HCT116 (cell line): ENCODE measurements around the gene STUM. TPM values are rescaled to one million over a fixed set of nuclear protein-coding genes. Genes with fewer than 3 reads are reported as not detected.
A peak's percentile ranks its signal among the peaks of the same experiment; 100 is the strongest.
"Not testable (repeated sequence)": the region's sequence is repeated elsewhere in the genome, so short reads cannot be mapped to it uniquely, and the experiment has no call there.

Source experiments
- ATAC-seq: fragments of 200-7000 bp; cut with Tn5 transposase; 2 replicates; pipeline ENCODE4 v1.9.1; 2020; ENCODE audit warnings: mild to moderate bottlenecking, moderate library complexity
- Bru-seq: library from RNA; stranded (reverse); fragments of 400-500 nt; gene quantifications from one replicate; lab custom pipeline; 2021; lab: Mats Ljungman, UMichigan
- BruChase-seq, 2 experiments: library from RNA; stranded (reverse); fragments of 400-500 nt; gene quantifications; one replicate each; lab custom pipeline; 2021; lab: Mats Ljungman, UMichigan
- BruUV-seq: library from RNA; stranded (reverse); fragments of 400-500 nt; replicated peaks from 2 replicates; lab custom pipeline; 2021; lab: Mats Ljungman, UMichigan
- CTCF ChIA-PET: fragments of 300-600 bp; sonication (Branson Sonifier 250); formaldehyde crosslinking; loops from one replicate; lab custom pipeline; 2021; ENCODE audit warnings: antibody characterized with exemption; lab: Charles Lee
- POLR2A ChIA-PET: fragments of 300-600, 350-600 bp; sonication (Branson Sonifier 250); formaldehyde crosslinking; loops from one replicate; lab custom pipeline; 2021; ENCODE audit warnings: antibody characterized with exemption; lab: Charles Lee
- RAD21 ChIA-PET, 2 experiments: fragments of 300-600 bp; sonication (Branson Sonifier 250); formaldehyde crosslinking; loops; one replicate each; lab custom pipeline; 2023; ENCODE audit warnings: low total read pairs in 2 of 2; ENCODE audit not compliant: uncharacterized antibody in 2 of 2, unreplicated experiment in 2 of 2, low non-redundant PET in 1 of 2; lab: Charles Lee
- DNase-seq: peaks from one replicate; pipeline ENCODE4 v3.0.0-alpha.2; 2010; ENCODE audit warnings: low read depth, low spot score
- H2AFZ ChIP-seq: fragments of 200-600 bp; shearing (Covaris generic), sonication (generic); 2 replicates; pipeline ENCODE4 v1.6.1; 2017; ENCODE audit warnings: low read depth, mixed run types, mixed read lengths, antibody characterized with exemption, low read length; ENCODE audit not compliant: poor library complexity, severe bottlenecking
- H3K27ac ChIP-seq: 2 replicates; pipeline ENCODE4 v1.5.1; 2012; ENCODE audit warnings: low read depth, low read length
- H3K27me3 ChIP-seq: fragments of 200-600 bp; sonication (generic); 2 replicates; pipeline ENCODE4 v1.6.1; 2016; ENCODE audit warnings: mixed run types, low read length, mixed read lengths; ENCODE audit not compliant: insufficient read depth
- H3K36me3 ChIP-seq, 2 experiments: fragments of 200-500 bp in 1 of 2; fragments of 200-600 bp in 1 of 2; sonication (Bioruptor generic) in 1 of 2; sonication (generic) in 1 of 2; 2 replicates each; pipeline versions ENCODE4 v1.5.1 to v1.6.1; 2014 to 2016; ENCODE audit warnings: low read length in 2 of 2, inconsistent platforms in 1 of 2, mixed read lengths in 1 of 2, mixed run types in 1 of 2; ENCODE audit not compliant: insufficient read depth in 2 of 2, control insufficient read depth in 1 of 2
- H3K4me1 ChIP-seq, 2 experiments: fragments of 200-600 bp in 1 of 2; sonication (generic) in 1 of 2; 2 replicates each; pipeline versions ENCODE4 v1.5.1 to v1.6.1; 2012 to 2017; ENCODE audit warnings: low read length in 2 of 2, inconsistent platforms in 1 of 2, mild to moderate bottlenecking in 1 of 2, mixed read lengths in 1 of 2, mixed run types in 1 of 2, moderate library complexity in 1 of 2; ENCODE audit not compliant: insufficient read depth in 2 of 2, control insufficient read depth in 1 of 2
- H3K4me2 ChIP-seq: fragments of 200-600 bp; sonication (generic); 2 replicates; pipeline ENCODE4 v1.6.1; 2017; ENCODE audit warnings: mixed run types, low read length, mixed read lengths
- H3K4me3 ChIP-seq, 2 experiments: fragments of 200-600 bp in 1 of 2; sonication (generic) in 1 of 2; replicated peaks in 1 of 2; 2 replicates each; pipeline ENCODE4 v1.5.1; 2011 to 2016; ENCODE audit warnings: low read length in 2 of 2, control low read depth in 1 of 2, low read depth in 1 of 2, mild to moderate bottlenecking in 1 of 2, mixed read lengths in 1 of 2, mixed run types in 1 of 2
- H3K79me2 ChIP-seq: fragments of 200-600 bp; sonication (generic); 2 replicates; pipeline ENCODE4 v1.6.1; 2017; ENCODE audit warnings: mild to moderate bottlenecking, mixed run types, low read length, moderate library complexity, mixed read lengths; ENCODE audit not compliant: insufficient read depth
- H3K9ac ChIP-seq: fragments of 200-600 bp; sonication (generic); 2 replicates; pipeline ENCODE4 v1.6.1; 2016; ENCODE audit warnings: low read length, mixed read lengths
- H3K9me2 ChIP-seq: fragments of 200-600 bp; sonication (generic), shearing (Covaris generic); 2 replicates; pipeline ENCODE4 v1.6.1; 2017; ENCODE audit warnings: mixed run types, mild to moderate bottlenecking, moderate library complexity; ENCODE audit not compliant: insufficient read depth
- H3K9me3 ChIP-seq, 2 experiments: fragments of 200-500 bp in 1 of 2; fragments of 200-600 bp in 1 of 2; sonication (Bioruptor generic) in 1 of 2; sonication (generic) in 1 of 2; 2 replicates each; pipeline ENCODE4 v1.6.1; 2014 to 2017; ENCODE audit warnings: low read length in 2 of 2, mixed read lengths in 2 of 2, inconsistent platforms in 1 of 2, low read depth in 1 of 2, mild to moderate bottlenecking in 1 of 2, mixed run types in 1 of 2, moderate library complexity in 1 of 2; ENCODE audit not compliant: control insufficient read depth in 1 of 2, insufficient read depth in 1 of 2
- H4K20me1 ChIP-seq: fragments of 200-600 bp; sonication (generic), shearing (Covaris generic); 2 replicates; pipeline ENCODE4 v1.6.1; 2017; ENCODE audit warnings: mixed run types, mild to moderate bottlenecking, moderate library complexity; ENCODE audit not compliant: insufficient read depth
- CBX3 ChIP-seq: IDR thresholded peaks from 2 replicates; pipeline ENCODE4 v1.6.1; 2012; ENCODE audit warnings: low read depth
- CEBPB ChIP-seq: IDR thresholded peaks from 2 replicates; pipeline ENCODE4 v1.6.1; 2012; ENCODE audit warnings: low read depth
- EGR1 ChIP-seq: IDR thresholded peaks from 2 replicates; pipeline ENCODE4 v1.6.1; 2012; ENCODE audit warnings: low read depth
- EZH2 ChIP-seq: fragments of 200-600 bp; sonication (generic); IDR thresholded peaks from 2 replicates; pipeline ENCODE4 v1.6.1; 2017; ENCODE audit warnings: antibody characterized with exemption, mixed run types
- EZH2phosphoT487 ChIP-seq: fragments of 200-600 bp; IDR thresholded peaks from 2 replicates; pipeline ENCODE4 v1.6.1; 2018; ENCODE audit warnings: antibody characterized with exemption, borderline replicate concordance
- FOSL1 ChIP-seq: IDR thresholded peaks from 2 replicates; pipeline ENCODE4 v1.6.1; 2012; ENCODE audit warnings: low read depth
- JUND ChIP-seq: IDR thresholded peaks from 2 replicates; pipeline ENCODE4 v1.6.1; 2012
- RAD21 ChIP-seq: IDR thresholded peaks from 2 replicates; pipeline ENCODE4 v1.6.1; 2012; ENCODE audit warnings: low read depth, mild to moderate bottlenecking
- SIN3A ChIP-seq: IDR thresholded peaks from 2 replicates; pipeline ENCODE4 v1.6.1; 2012; ENCODE audit warnings: low read depth
- SP1 ChIP-seq: IDR thresholded peaks from 2 replicates; pipeline ENCODE4 v1.6.1; 2012; ENCODE audit warnings: low read depth
- YY1 ChIP-seq: IDR thresholded peaks from 2 replicates; pipeline ENCODE4 v1.6.1; 2011; ENCODE audit warnings: low read length, low read depth, moderate library complexity, mild to moderate bottlenecking; ENCODE audit not compliant: insufficient replicate concordance; ENCODE audit errors: extremely low read depth
- ZNF274 ChIP-seq: fragments of 200-500 bp; sonication (Bioruptor generic); IDR thresholded peaks from 2 replicates; pipeline ENCODE4 v1.6.1; 2014; ENCODE audit warnings: mild to moderate bottlenecking, low read depth, low read length, inconsistent platforms
- intact Hi-C: fragments of 100-400 bp; cut with micrococcal nuclease; formaldehyde crosslinking; loops from 2 replicates; pipeline ENCODE4 v1.10.0; 2022
- long read RNA-seq: library from polyadenylated mRNA; unstranded; transcript quantifications from one replicate; pipeline ENCODE4 v2.0.0, GENCODE V29; 2021; ENCODE audit not compliant: unreplicated experiment
- polyA plus RNA-seq: library from polyadenylated mRNA; unstranded; fragments of >200 nt; gene quantifications from 2 replicates; pipeline ENCODE4 v1.2.1, GENCODE V29; 2012; ENCODE audit warnings: missing spikeins
- total RNA-seq: library from RNA; stranded (reverse); gene quantifications from one replicate; pipeline ENCODE4 v1.2.1, GENCODE V29; 2021; ENCODE audit not compliant: unreplicated experiment
- TF ChIP-seq, protein P1 (sequence below): IDR thresholded peaks from 2 replicates; pipeline ENCODE4 v1.6.1; 2011; ENCODE audit warnings: mild to moderate bottlenecking, low read length, moderate library complexity; ENCODE audit not compliant: insufficient replicate concordance; ENCODE audit errors: extremely low read depth
- TF ChIP-seq, protein P2 (sequence below), 3 experiments: fragments of 200-600 bp in 1 of 3; sonication (generic) in 1 of 3; IDR thresholded peaks in 2 of 3; conservative IDR thresholded peaks in 1 of 3; 2 replicates each; pipeline ENCODE4 v1.5.1; 2012 to 2017; ENCODE audit warnings: low read depth in 2 of 3, low read length in 2 of 3, antibody characterized with exemption in 1 of 3, borderline replicate concordance in 1 of 3, control low read depth in 1 of 3, mild to moderate bottlenecking in 1 of 3, mixed read lengths in 1 of 3, mixed run types in 1 of 3, moderate library complexity in 1 of 3; ENCODE audit not compliant: insufficient read depth in 1 of 3

STUM gene, protein sequence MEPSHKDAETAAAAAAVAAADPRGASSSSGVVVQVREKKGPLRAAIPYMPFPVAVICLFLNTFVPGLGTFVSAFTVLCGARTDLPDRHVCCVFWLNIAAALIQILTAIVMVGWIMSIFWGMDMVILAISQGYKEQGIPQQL
- total RNA-seq = not detected
- not detected in 2 replicates for polyA plus RNA-seq
- percentile 3 among the genes with signal in this experiment for Bru-seq, nascent RNA
- percentile 5 among the genes with signal in this experiment for BruChase-seq, experiment 1, labeled RNA remaining after a 6-hour chase
- BruChase-seq, experiment 2, labeled RNA remaining after a 2-hour chase = percentile 10 among the genes with signal in this experiment
- long read RNA-seq = 0 reads

DNA sequence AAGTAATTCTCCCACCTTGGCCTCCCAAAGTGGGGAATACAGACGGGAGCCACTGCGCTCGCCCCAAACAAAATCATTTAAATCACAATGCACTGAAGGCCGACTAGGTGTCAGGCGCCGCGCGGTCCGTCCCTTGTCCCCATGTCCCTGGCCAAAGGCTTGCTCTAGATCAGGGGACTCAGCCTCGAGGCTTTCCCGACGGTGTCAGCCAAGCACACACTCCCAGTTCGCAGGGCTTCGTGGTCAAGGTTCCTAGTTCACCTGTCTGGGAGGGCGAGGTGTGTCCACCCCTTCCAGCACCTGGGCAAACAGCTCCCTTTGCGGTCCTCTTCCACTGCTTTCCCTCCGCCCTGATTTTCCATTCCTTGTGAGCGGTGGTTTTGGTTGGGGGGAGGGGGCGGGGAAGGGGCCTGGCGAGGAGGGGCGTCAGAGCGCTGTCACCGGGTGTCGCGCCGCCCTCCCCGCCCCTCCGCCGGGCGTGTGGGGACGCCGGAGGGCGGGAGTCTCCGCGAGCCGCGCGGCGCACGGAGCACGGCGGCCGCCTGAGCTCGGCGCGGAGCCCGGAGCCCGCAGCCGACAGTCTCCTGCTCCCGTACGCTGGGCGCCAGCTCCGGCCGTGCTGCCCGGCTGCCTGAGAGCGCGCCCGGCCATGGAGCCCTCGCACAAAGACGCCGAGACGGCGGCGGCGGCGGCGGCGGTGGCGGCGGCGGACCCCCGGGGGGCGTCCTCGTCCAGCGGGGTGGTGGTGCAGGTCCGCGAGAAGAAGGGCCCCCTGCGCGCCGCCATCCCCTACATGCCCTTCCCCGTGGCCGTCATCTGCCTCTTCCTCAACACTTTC is at the start of gene STUM:
TSS of gene STUM (plus strand) at position 509 of the 838 bp plus-strand sequence. CDS start at position 650, 141 bp downstream.
- no peaks in the 10 kb centered on the region for H3K79me2 ChIP-seq
- no peaks in the 10 kb centered on the region for H3K9me2 ChIP-seq
- TF ChIP-seq ZNF274 (no peak), RAD21 (no peak), CBX3 (no peak), CEBPB (no peak), SIN3A (no peak), EGR1 (no peak), FOSL1 (no peak), JUND (no peak), EZH2 (no peak), SP1 (no peak), EZH2phosphoT487 (no peak), YY1 (no peak)
- TF ChIP-seq, protein P1, sequence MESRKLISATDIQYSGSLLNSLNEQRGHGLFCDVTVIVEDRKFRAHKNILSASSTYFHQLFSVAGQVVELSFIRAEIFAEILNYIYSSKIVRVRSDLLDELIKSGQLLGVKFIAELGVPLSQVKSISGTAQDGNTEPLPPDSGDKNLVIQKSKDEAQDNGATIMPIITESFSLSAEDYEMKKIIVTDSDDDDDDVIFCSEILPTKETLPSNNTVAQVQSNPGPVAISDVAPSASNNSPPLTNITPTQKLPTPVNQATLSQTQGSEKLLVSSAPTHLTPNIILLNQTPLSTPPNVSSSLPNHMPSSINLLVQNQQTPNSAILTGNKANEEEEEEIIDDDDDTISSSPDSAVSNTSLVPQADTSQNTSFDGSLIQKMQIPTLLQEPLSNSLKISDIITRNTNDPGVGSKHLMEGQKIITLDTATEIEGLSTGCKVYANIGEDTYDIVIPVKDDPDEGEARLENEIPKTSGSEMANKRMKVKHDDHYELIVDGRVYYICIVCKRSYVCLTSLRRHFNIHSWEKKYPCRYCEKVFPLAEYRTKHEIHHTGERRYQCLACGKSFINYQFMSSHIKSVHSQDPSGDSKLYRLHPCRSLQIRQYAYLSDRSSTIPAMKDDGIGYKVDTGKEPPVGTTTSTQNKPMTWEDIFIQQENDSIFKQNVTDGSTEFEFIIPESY = no peak
- TF ChIP-seq, protein P2, sequence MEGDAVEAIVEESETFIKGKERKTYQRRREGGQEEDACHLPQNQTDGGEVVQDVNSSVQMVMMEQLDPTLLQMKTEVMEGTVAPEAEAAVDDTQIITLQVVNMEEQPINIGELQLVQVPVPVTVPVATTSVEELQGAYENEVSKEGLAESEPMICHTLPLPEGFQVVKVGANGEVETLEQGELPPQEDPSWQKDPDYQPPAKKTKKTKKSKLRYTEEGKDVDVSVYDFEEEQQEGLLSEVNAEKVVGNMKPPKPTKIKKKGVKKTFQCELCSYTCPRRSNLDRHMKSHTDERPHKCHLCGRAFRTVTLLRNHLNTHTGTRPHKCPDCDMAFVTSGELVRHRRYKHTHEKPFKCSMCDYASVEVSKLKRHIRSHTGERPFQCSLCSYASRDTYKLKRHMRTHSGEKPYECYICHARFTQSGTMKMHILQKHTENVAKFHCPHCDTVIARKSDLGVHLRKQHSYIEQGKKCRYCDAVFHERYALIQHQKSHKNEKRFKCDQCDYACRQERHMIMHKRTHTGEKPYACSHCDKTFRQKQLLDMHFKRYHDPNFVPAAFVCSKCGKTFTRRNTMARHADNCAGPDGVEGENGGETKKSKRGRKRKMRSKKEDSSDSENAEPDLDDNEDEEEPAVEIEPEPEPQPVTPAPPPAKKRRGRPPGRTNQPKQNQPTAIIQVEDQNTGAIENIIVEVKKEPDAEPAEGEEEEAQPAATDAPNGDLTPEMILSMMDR (IDR thresholded peaks at IDR 0.05 in 2 of 3, conservative IDR thresholded peaks at IDR 0.05 in 1 of 3; ENCODE audit: borderline replicate concordance in 1 of 3, insufficient read depth in 1 of 3, low read depth in 2 of 3, low read length in 2 of 3) = no peak
- no peaks in the 10 kb centered on the region for H3K36me3 ChIP-seq
- ChIA-PET POLR2A (no interaction called here), RAD21 (no interaction called here), CTCF (interaction anchor here (0.6 to 2.0 kb wide), 12 partner anchors 19 to 423 kb away, joined by 3 to 9 read pairs (median 6); partner anchors contain the start of gene PARP1)
- peaks cover 3% of the 10 kb centered on the region; the same call in 1 of the 2 replicates for H3K27me3 ChIP-seq
- H3K27ac ChIP-seq = no peak within 1 kb of the TSS
- intact Hi-C loops = no loop called here
- peak within 1 kb of the TSS; percentile 93 for H2AFZ ChIP-seq
- no peak for ATAC-seq
- no peak within 1 kb of the TSS for H3K4me3 ChIP-seq
- BruUV-seq = no TSS peak
- H3K4me1 ChIP-seq = peaks cover 0 to 21% of the 10 kb centered on the region in 2 experiments; a peak in 2 of 4 replicates
- no peaks in the 10 kb centered on the region for H4K20me1 ChIP-seq
- DNase-seq = no peak
- peak within 1 kb of the TSS; percentile 61 for H3K4me2 ChIP-seq
- no peaks in the 10 kb centered on the region for H3K9me3 ChIP-seq
- no peak within 1 kb of the TSS for H3K9ac ChIP-seq

DNA sequence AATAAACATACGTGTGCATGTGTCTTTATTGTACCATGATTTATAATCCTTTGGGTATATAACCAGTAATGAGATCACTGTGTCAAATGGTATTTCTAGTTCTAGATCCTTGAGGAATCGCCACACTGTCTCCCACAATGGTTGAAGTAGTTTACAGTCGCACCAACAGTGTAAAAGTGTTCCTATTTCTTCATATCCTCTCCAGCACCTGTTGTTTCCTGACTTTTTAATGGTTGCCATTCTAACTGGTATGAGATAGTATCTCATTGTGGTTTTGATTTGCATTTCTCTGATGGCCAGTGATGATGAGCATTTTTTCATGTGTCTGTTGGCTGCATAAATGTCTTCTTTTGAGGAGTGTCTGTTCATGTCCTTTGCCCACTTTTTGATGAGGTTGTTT is 48.9 kb upstream of the STUM start:
- H3K4me1 ChIP-seq, H3K9ac ChIP-seq, DNase-seq, H3K27me3 ChIP-seq, H4K20me1 ChIP-seq, ATAC-seq, BruUV-seq, H3K4me3 ChIP-seq, H3K27ac ChIP-seq, H2AFZ ChIP-seq, H3K4me2 ChIP-seq, H3K9me3 ChIP-seq, H3K9me2 ChIP-seq, CTCF ChIA-PET, RAD21 ChIA-PET, H3K36me3 ChIP-seq, intact Hi-C loops, H3K79me2 ChIP-seq, POLR2A ChIA-PET: not testable (repeated sequence)
